Measurements from ENCODE around the gene ZMIZ1.

ZMIZ1 gene

GRCh38 chr10:79232864-79233263 lies 164.1 kb downstream of the ZMIZ1 start:
- DNase-seq (ENCODE audit: low read depth): no peak

- DNase-seq (ENCODE audit: low read depth): no peak
These were observed 165.9 kb downstream of the ZMIZ1 start for GRCh38 chr10:79234391-79235315.

- DNase-seq (ENCODE audit: low read depth): no peak
These were observed 167.1 kb downstream of the ZMIZ1 start for GRCh38 chr10:79235765-79236432.

- DNase-seq (ENCODE audit: low read depth): no peak
These were observed 167.6 kb downstream of the ZMIZ1 start for GRCh38 chr10:79236433-79236765.

- no peak for DNase-seq (ENCODE audit: low read depth)
These were observed 168.8 kb downstream of the ZMIZ1 start for GRCh38 chr10:79237454-79238157.

- no peak for DNase-seq (ENCODE audit: low read depth)
These were observed 169.4 kb downstream of the ZMIZ1 start for GRCh38 chr10:79238158-79238520.

- no peak for DNase-seq (ENCODE audit: low read depth)
These were observed 169.8 kb downstream of the ZMIZ1 start for GRCh38 chr10:79238606-79239005.

GRCh38 chr10:79239275-79239779 lies 170.6 kb downstream of the ZMIZ1 start:
- DNase-seq (ENCODE audit: low read depth): no peak

GRCh38 chr10:79239924-79240581 lies 171.3 kb downstream of the ZMIZ1 start:
- no peak for DNase-seq (ENCODE audit: low read depth)

GRCh38 chr10:79241629-79241989 lies 172.8 kb downstream of the ZMIZ1 start:
- DNase-seq (ENCODE audit: low read depth): no peak

- no peak for DNase-seq (ENCODE audit: low read depth)
These were observed 173.3 kb downstream of the ZMIZ1 start for GRCh38 chr10:79241990-79242619.

- peak; percentile 20 for DNase-seq (ENCODE audit: low read depth)
These were observed 173.9 kb downstream of the ZMIZ1 start for GRCh38 chr10:79242620-79243152.

- DNase-seq (ENCODE audit: low read depth): peak; percentile 31
These were observed 174.7 kb downstream of the ZMIZ1 start for GRCh38 chr10:79243181-79244067.

- no peak for DNase-seq (ENCODE audit: low read depth)
These were observed 175.3 kb downstream of the ZMIZ1 start for GRCh38 chr10:79244068-79244442.

GRCh38 chr10:79244841-79245504 lies 176.2 kb downstream of the ZMIZ1 start:
- DNase-seq (ENCODE audit: low read depth): no peak

GRCh38 chr10:79245539-79246208 lies 176.9 kb downstream of the ZMIZ1 start:
- no peak for DNase-seq (ENCODE audit: low read depth)

GRCh38 chr10:79246209-79246581 lies 177.4 kb downstream of the ZMIZ1 start:
- DNase-seq (ENCODE audit: low read depth): no peak

- DNase-seq (ENCODE audit: low read depth): no peak
These were observed 178.0 kb downstream of the ZMIZ1 start for GRCh38 chr10:79246606-79247275.
